ENCODE measurements around the gene ITPA.

Gene ITPA

DNA sequence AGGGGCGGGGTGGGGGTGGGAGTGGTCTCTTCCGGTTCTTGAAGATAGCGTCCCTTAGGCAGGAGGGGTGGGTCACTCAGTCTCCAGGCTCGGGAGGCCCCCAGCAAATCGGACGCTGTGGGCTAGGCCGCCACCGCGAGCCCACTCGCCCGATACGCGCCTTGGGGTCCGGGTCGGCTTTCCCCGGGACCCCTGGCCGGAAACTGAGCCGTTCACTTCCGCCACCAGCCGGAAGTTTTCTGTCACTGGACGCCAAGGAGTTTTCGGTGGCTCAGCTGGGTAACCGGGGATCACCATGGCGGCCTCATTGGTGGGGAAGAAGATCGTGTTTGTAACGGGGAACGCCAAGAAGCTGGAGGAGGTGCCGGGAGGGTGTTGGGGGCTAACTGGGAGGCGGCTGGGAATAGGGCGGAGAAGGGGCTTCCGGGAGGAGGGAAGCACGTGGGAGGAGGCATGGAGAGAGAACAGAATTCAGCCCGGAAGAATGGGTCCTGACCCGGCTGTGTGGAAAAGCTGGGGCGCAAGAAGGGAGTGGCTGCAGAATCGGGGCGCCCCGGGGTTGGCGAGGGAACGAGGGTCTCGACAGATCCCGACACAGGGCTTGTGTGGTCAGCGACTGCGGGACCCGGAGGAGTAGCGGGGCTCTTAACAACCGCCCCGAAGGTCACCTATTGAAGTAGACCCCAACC, at the start of gene ITPA:
Gene ITPA (plus strand): TSS at position 242 of the 689 bp plus-strand sequence. CDS start 54 bp downstream, at position 296.
- DNase-seq (ENCODE audit: low read depth): peak; percentile 56

DNA sequence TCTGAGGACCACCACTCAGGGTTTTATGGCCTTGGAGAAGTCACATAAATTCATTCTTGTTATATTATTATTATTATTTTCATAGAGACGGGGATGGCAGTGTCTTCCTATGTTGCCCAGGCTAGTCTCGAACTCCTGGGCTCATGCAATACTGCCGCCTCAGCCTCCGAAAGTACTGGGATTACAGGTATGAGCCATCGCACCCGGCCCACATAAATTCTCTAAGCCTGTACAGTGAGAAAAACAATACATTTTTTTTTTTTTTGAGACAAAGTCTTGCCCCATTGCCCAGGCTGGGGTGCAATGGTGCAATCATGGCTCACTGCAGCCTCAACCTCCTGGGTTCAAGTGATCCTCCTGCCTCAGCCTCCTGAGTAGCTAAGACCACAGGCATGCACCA, 48.9 kb upstream of the ITPA start:
- DNase-seq (ENCODE audit: low read depth): no peak

GRCh38 chr20:3161316-3162079, 47.8 kb upstream of the ITPA start:
- DNase-seq (ENCODE audit: low read depth): no peak

DNA sequence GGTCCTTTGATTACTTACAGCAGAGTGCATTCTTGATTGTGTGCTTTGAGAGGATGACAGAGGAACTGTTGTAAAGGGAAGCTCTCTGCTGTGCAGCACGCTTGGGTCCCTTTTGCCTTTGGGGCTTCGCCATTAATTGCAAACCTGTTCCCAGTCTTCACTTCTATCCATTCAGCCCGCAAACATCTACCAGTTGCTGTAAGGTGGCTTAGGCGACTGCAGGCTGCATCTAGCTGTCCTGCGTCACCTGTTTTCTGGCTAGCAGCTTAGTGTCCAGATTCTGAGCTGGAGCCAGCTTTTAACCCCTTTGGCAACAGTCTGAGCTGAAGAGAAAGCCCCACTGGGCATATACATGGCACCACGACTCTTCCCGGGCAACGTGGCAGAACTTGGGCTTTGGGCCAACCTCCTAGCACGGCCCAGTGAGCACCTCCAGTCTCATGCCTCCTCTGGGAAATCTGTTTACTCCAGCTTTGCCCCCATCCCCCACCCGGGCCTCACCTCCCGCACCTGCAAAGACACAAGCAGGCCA, 47.2 kb upstream of the ITPA start:
- DNase-seq (ENCODE audit: low read depth): no peak

DNA sequence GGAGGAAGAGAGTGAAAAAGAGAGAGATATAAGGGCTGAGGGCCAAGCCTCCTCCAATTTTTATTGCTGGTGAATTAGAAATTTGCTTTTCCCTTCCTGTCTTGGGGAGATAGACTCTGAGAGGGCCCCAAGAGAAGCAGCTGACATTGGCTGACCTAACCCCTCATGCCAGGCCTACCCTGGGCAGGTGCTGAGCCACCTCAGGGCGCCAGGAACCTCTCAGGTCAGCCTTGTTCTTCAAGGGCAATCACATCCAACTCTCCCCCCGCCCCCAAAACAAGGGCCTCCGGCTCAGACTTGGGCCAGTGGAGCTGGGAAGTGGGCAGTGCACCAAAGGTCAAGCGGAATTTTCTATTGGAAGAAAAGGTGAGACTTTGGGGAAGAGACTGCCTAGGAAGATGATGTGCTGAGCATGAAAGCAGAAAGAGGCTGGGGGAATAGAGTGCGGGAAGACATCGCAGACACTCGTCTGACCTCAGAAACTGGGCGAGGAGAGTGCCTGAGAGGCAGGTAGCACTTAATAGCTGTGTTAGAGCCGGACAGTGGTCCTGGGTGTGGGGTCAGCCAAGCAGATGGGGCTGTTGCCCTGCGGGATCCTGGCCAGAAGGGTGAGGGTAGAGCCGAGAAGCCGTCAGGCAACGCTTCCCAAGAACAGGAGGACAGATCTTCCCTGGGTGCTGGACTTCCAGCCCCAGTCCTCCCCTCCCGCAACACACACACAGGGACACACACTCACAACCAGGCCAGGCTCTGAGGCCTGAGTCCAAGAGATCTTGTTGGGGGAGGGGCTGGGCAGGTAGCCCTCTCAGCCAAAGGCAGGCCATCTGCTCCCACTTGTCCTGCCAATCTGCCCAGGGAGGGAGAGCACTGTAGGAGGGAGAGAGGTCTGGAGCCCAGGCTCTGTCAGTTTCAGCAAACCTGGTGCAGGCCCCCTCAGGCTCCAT, 45.9 kb upstream of the ITPA start:
- no peak for DNase-seq (ENCODE audit: low read depth)

GRCh38 chr20:3164043-3164762, 45.1 kb upstream of the ITPA start:
- no peak for DNase-seq (ENCODE audit: low read depth)

GRCh38 chr20:3164763-3165410, 44.4 kb upstream of the ITPA start:
- DNase-seq (ENCODE audit: low read depth): no peak

DNA sequence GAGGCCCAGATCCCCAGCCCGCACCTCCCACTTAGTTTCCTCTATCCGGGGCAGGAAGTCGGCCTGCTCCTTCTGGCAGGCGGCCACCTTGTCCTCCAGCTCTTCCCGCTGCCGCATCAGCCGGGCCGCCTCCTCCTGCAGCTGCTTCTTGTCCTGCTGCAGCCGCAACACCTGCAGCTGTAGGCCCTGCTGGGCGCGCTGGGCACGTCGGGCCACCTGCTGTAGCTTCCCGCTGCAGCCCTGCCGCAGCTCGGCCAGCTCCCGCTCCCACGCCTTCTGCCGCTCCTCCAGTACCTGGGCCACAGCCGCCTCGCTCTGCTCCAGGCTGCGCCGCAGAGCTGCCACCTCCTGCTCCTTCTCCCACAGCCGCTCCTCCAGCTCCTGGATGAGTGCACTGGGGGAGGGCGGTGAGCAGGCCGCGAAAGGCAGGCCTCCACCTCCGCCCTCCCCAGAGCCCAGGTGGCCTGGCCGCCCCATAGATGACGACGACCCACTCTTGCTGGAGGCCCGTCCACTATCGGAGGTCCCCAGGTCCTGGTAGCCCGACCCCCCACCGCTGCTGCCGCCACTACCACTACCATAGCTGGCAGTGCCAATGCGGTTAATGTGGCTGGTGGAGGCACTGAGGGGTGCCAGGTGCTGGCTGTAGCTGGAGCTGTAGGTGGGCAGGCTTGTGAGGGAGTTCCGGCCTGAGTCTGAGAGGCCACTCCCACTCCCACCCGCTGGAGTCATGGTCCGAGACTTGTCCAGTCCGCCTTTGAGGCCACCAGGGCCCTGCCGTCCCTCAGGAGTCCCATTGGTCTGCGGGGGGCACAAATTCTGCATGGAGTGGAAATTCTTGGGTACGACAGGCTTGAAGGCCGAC, 43.6 kb upstream of the ITPA start:
- DNase-seq (ENCODE audit: low read depth): no peak

DNA sequence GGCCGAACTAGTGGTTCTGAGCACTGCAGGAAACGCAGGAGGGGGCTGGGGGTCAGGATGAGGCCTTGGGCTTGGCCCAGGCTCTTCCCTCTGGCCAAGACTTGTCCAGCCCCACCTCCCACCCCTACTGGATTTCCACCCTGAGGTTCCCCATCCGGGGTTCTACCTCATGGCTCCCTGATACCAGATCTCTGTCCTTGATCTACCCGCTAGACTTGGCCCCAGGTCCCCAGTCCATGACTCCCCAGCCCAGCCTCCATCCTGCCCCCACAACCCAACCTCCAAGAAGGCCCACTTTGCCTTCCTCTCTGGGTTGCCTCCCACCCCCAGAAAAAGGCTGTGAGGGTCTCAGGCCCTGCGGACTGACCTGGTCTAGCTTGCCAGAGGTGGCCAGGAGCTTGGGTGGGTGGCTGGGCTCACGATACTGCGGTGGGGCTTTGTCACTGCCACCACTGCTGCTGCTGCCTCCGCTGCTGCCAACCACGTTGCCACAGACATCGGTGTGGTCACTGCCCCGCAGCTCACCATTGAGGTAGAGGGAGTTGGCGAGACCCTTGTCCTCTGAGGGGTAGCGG, 42.9 kb upstream of the ITPA start:
- no peak for DNase-seq (ENCODE audit: low read depth)

DNA sequence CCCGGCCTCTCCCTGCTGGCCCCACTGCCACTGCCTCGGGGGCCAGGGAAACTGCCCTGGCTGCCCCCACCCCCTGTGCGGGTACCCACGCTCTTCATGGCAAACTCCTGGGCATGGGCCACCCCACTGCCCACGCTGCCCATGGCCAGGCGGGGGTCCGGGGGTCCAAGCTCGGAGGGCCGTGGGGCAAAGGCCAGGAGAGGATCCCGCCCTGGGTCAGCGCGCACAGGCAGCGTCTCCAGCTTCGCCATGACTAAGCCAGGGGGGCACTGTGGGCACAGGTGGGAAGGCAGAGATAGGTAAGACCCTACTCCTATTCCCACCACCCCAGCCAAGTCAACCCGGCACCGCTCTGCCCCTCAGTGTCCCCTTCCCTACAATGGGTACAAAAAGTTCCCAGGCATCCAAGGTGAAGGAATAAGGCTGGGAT, 42.4 kb upstream of the ITPA start:
- DNase-seq (ENCODE audit: low read depth): no peak

DNA sequence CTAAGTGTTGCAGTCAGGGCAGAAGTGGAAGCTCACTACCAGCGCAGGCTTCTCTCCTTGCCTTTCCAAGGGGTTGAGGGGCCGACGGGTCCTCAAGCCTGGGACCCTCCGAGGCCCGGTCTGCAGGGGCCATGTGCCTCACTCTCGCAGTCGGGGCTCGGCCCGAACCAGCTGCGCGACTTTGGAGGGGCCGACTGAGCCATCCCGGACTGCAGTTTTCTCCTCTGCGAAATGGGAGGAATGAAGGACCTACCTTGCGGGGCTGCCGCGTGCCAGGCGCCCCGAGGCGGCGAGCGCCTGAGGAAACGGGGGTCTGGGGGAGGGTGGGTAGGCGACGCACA, 41.6 kb upstream of the ITPA start:
- DNase-seq (ENCODE audit: low read depth): no peak

DNA sequence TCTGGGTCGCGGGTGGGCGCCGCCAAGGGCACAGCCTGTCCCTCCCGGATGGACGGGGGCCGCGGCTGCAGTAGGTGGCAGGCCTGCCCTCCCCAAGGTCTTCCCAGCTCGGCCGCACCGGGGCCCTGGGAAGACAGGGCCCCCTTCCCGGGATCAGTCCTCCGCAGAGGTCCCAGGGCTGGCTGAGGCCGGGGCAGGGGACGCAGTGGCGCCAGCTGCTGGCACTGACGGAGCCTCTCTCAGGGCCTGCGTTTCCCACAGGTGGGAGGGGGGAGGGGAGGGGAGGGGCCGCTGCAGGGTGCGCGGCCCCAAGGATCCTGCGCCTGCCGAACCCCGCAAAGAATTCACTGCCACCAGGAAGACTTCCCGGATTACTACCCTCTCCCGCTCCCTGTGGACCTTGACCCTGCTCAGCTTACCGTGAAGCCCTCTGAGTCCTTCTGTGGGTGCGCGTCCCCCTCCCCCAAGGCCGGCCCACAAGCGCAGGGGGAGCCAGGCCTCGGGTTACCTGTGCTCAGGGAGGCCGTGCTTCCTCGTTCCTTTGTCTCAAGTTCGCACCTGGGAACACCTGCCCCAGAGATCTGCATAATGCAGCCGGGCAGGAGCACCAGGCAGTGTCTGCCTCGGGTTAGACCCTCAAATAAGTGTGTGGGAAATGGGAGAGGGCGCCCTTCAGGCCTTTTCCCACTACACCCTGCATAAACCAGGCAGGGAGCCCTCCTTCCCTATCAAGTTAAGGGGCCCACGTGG, 41.0 kb upstream of the ITPA start:
- no peak for DNase-seq (ENCODE audit: low read depth)

- no peak for DNase-seq (ENCODE audit: low read depth)
Observed at GRCh38 chr20:3168829-3169590, 40.3 kb upstream of the ITPA start.

- DNase-seq (ENCODE audit: low read depth): no peak
Observed at GRCh38 chr20:3171391-3172125, 37.7 kb upstream of the ITPA start.

- DNase-seq (ENCODE audit: low read depth): no peak
Observed at GRCh38 chr20:3172126-3172932, 37.0 kb upstream of the ITPA start.

DNA sequence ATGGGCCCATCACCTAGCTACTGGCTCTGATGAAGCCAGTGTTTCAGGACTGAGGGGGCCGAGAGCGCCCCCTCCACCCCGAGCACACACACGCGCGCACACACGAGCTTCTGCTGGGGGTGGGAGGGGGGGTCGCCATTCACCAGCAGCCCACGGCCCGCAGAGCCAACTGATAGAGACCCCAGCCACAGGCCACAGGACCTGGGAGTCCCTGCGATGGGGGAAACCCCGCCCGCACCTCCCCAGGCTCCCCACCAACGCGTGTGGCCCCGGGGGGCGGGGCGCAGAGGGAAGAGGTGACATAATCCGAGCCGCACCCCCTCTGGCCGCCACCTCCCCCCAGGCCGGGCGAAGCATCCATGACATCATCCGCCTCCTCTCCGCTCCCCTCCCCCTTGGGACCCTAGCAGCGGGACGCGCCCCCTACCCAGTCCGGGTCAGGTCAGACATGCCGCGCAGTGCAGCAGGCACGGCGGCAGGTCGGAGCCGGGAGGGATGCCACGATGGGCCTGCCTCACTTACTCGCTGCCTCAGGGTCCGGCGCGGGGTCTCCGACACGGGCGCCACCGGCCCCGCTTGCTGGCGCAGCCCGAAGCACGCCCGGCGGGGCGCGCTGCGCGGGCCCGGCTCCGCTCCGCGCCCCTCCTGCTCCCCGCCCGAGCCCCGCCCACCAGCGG, 36.2 kb upstream of the ITPA start, which contains the start of gene LZTS3:
Gene LZTS3 (minus strand): TSS at position 617 of the 677 bp plus-strand sequence. CDS start 6,386 bp downstream, outside the sequence.
- peak; percentile 66 for DNase-seq (ENCODE audit: low read depth)

Measured in activated T-cell treated with anti-CD3 and anti-CD28 coated beads for 48 hours (primary cell).